GM21381 (cell line): ENCODE measurements around the gene NTF4.
"Not testable (repeated sequence)": the region's sequence is repeated elsewhere in the genome, so short reads cannot be mapped to it uniquely, and the experiment has no call there.

ENCODE experiments used
- ATAC-seq: cut with Tn5 transposase; IDR thresholded peaks from one replicate; pipeline ENCODE4 v1.9.1; 2021; ENCODE audit warnings: mild to moderate bottlenecking, moderate library complexity; ENCODE audit not compliant: unreplicated experiment

NTF4 gene

DNA sequence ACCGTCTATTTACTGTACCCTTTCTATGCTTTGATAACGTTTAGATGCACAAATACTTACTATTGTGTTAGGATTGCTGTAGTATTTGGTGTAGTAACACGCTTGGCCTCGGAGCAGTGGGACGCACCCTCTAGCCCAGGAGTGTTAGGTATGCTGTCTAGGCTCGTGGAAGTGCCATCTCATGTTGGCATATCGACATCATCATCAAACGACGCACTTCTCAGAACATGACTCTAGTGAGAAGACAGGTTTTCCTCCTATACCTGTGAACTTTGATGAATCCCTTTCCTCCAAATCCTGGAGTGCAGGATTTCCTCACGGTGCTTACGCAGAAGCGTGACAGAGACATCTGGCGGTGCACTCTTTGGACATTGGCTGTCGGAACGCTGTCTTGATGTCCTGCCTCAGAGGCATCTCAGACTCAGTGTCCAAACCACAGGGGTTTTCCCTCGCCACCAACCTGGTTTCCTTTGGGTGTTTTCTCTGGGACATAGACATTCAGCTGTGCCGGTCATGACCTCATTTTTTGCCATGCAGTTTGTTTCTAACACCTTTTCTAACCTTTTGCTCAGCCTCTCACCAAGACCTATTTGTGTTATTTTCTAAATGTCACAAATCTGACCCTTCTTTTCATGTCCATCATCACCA is 26.9 kb upstream of the NTF4 start:
- no peak for ATAC-seq

DNA sequence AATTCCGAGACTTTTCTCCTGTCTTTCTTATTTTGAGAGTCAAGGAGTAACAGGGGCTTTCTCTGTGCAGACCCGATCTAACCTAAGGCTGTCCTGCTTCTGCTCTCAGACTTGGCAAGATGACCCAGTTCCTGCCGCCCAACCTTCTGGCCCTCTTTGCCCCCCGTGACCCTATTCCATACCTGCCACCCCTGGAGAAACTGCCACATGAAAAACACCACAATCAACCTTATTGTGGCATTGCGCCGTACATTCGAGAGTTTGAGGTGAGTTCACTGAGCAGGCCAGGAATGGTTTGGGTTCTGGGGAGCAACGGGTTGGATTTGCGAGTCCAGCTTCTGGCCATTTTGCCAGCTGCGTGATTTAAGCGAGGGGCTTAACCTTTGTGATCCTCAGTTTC is 21.7 kb upstream of the NTF4 start:
- no peak for ATAC-seq

DNA sequence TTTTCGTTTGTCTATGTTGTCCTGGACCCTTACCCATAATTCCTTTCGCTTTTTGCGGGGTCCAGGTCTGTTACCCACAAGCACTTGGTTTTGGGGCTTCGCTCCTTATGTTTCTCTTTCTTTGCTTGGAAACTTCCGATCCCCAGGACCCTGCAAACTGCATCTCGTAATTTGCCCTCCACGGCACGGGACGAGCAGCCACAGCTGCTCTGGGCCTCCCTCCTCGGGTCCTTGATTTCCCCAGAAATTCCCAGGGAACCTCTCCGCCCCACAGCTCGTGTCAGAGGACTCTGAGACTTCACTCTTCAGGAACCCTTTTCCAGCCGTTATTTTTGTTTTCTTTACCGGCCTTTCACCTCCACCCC is 21.2 kb upstream of the NTF4 start:
- no peak for ATAC-seq

DNA sequence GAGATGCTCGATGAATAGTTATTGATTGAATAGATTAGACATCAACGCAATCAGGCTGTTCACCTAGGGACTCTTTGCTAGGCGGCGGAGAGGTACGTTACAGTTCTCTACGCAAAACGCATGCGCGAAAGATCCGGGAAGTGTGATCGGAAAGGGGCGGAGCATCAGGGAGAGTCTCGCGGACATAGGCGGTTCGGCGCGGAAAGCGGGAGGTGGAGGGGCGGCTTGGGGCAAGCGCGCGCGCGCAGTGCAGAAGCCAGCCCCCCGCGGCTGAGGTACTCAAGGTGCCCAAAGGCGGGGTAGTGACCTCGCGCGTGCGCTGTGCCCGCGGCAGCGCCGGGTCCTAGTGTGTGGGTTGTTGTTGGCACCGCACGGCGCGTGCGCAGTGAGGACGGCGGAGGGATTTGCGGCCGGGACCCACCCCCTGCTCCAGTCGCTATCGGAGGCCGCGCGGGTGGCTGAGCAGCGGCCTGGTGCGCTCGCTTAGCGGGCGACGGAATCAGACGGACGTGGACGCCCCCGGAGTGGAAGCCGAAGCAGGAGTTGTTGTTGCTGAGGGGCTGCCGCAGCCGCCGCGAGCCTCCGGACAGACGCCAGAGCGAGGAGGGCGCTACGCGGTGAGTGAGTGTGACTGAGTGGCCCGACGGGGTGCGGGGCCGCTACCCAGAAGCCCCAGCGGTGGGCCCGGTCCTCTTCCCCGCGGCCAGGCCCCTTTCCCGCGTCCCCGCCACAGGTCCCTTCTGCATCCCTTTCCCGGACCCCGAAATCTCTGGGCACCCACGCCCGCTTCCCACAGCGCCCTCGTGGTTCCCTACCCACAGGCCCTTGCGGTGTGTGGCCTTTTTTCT is 20.6 kb upstream of the NTF4 start, which contains the start of gene SNRNP70:
Gene SNRNP70, plus strand, starts transcription at position 432 of the 848 bp plus-strand sequence. CDS start 964 bp downstream, outside the sequence.
- peak; percentile 89 for ATAC-seq

DNA sequence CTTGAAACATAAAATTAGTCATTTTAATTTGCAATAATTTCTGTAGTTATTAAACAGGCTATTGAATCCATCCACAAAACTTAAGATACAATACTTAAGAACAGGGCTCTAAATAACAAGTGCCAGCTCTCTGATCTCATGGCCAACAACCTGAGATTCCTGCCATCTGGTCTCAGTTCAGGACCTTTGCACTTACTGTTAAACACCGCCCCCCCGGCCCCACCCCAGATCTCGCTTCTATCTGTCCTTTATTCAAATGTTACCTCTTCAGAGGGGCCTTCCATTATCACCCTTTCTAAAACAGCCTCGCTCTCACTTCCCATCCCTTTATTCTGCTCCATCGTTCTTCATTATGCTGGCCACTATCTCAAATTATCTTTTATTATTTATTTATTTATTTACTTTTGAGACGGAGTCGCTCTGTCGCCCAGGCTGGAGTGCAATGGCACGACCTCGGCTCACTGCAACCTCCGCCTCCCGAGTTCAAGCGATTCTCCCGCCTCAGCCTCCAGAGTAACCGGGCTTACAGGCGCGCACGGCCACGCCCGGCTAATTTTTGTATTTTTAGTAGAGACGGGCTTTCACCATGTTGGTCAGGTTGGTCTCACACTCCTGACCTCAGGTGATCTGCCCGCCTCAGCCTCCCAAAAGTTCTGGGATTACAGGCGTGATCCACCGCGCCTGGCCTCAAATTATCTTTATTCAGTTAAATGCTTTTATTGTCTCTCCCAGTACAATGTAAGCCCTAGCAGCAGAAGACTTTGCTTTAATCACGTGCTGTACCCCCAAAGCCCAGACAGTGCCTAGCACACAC is 19.8 kb upstream of the NTF4 start:
- ATAC-seq: no peak

DNA sequence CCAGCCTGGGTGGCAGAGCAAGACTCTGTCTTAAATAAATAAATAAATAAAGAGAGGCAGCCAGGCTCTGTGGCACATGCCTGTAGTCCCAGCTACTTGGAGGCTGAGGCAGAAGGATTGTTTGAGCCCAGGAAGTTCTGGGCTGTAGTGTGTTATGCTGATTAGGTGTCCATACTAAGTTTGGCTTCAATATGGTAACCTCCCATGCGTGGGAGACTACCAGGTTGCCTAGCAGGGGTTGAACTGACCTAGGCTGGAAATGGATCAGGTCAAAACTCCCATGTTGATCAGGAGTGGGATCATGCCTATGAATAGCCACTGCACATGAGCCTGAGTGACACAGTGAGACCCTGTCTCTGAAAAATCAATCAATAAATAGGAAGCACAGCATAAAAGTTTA is 16.7 kb upstream of the NTF4 start:
- ATAC-seq: no peak

DNA sequence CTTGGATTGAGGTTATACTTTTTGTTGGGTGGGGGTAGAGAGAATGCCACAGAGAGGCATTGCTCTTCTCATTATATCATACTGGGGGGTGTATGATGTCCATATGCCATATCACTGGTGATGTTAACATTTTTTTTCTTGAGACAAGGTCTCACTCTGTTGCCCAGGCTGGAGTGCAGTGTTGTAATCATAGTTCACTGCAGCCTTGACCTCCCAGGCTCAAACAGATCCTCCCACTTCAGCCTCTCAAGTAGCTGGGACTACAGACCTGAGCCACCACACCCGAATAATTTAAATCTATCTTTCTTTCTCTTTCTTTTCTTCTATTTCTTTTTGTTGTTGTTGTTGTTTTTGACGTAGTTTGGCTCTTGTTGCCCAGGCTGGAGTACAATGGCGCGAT is 15.8 kb upstream of the NTF4 start:
- ATAC-seq: no peak

DNA sequence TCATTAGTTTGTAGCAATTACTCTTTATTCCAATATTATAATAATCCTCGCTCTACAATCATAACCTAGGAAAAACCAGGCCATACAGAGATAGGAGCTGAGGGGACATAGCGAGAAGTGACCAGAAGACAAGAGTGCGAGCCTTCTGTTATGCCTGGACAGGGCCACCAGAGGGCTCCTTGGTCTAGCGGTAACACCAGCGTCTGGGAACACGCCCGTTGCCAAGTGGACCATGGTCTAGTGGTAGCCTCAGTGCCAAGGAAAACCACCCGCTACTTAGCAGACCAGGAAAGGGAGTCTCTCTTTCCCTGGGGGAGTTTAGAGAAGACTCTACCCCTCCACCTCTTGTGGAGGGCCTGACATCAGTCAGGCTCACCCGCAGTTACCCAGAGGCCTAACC is 10.3 kb upstream of the NTF4 start:
- ATAC-seq: not testable (repeated sequence)

DNA sequence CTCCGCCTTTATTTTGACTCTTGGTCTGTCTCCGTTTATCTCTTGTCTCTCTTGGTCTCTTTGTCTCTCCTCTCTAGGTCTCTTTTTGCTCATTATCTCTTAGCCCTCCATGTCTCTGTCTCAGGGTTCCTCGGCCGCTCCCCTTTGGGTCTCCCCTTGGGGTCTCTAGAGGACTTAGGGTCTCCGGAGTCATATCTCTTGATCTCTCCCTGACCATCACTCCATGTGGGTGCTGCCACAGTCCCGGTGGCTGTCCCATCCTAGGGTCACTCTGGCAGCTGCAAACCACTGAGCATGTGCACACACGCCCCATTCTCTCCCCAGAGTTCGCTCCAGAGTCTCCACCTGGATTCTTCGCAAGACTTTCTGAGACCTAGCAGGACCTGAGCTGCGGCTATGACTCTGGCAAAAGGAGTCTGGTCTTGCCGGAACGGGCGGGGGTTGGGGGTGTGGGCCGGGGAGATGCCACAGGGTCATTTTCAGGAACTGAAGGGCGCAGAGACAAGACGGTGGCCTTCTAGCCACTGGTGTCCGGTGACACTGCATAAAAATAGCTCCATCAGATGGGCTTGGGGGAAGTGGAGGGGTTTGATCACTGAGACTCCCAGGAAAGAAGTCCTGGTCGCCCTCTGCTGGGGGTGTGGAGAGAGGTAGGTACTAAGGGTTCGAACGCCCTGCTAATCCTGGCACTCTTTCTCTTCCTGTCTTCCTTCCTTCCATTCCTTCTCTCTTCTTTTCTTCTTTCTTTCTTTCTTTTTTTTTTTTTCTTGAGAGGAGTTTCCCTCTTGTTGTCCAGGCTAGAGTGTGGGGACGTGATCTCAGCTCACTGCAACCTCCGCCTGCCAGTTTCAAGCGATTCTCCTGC is 9.1 kb upstream of the NTF4 start:
- no peak for ATAC-seq

DNA sequence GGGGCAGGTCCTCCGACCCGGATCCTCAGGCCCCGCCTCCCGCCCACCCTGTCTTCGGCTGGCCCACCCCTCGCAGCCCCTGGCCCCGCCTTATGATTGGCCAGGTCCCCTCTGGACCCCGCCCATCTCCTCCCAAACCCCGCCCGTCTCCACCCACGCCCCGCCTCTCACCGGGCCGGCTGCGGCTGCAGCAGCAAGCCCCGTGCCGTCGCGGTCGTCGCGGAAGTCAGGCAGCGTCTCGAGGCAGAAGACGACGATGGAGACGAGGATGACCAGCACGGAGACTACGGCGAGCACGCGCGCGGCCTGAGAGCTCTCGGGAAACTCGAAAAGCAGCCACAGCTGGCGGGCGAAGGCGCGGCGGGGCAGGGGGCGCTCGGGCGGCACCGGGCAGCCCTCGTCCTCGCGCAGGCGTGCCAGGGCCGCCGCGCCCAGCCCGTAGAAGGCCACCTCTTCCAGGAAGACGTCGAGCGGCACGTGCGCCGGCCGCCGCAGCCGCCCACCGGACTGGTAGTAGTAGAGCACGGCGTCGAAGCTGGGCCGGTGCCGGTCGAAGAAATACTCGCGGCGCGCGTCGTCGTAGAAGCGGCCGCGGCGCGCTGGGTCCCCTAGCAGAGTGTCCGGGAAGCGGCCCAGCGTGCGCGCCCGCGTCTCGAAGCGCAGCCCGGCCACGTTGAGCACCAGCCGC is 7.4 kb upstream of the NTF4 start:
- no peak for ATAC-seq

DNA sequence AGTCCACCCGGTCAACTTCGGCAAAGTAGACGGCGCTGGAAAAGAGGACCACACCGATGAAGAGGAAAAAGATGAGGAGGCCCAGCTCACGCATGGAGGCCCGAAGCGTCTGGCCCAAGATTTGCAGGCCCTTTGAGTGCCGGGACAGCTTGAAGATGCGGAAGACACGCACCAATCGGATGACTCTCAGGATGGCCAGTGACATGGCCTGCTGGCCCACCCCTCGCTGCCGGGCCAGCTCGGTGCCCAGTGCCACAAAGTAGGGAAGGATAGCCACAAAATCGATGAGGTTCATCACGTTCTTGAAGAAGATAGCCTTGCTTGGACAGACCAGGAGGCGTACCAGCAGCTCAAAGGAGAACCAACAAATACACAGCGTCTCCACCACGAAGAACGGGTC is 5.8 kb upstream of the NTF4 start:
- ATAC-seq: no peak

DNA sequence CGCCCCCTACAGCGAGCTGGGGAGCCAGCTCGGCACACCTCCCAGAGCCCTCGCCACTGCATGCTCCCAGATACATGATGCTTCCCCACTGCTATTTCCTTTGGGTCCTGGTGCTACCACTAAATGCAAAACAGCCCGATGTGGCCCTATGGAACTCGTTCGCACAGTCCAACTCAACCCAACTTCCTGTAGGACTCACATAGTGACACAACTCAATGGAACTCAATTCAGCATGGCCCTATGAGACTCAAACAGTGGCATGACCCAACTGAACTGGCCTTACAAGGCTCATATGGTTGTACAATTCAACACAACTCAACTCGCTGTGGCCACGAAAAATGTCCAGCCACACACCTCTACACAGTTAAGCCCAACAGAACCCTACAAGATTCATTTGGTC is 4.4 kb upstream of the NTF4 start:
- no peak for ATAC-seq

DNA sequence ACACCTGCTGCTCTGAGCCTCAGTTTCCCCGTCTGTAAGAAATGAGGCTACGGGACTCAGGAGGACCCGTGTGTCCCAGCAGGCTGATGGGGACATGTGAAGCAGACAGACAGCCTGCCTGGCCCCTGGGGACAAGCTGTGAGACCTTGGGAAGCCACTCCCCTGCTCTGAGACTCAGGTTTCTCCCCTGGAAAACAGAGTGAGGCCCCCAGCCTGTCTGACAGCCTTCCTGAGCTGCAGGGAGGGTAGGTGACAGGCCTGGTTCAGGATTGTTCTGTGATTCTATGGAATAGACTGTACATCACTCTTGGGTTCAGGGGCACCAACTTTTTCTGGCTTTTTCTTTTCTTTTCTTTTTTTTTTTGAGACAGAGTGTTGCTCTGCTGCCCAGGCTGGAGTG is 2.9 kb upstream of the NTF4 start:
- no peak for ATAC-seq

DNA sequence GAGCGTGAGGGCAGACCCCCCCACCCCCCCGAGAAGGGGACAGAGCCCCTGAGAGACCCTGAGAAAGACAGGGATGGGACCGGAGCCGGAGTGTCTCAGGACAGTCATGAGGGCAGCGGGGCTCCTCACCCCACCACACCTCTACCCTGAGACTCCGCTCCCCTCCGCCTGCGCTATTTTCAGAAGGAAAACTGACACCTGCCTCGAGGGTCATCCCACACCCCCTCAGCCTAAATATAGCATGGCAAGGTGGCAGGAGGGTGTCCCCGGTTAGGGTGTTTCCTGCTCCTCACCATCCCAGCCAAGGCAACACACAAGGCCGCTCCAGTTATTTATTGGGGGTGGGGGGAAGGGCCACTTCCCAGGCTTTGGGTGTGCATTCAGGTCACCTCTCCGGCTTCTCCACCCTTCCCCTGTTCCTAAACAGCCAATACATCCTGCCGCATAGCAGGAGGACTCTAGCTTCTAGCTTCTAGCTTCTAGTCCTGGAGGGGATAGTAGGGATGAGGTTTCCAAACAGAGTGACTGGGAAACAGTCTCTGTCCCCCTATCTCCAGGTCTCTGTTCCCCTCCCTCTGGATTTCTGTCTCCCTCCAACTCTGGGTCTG is 1.4 kb upstream of the NTF4 start:
- ATAC-seq: no peak

DNA sequence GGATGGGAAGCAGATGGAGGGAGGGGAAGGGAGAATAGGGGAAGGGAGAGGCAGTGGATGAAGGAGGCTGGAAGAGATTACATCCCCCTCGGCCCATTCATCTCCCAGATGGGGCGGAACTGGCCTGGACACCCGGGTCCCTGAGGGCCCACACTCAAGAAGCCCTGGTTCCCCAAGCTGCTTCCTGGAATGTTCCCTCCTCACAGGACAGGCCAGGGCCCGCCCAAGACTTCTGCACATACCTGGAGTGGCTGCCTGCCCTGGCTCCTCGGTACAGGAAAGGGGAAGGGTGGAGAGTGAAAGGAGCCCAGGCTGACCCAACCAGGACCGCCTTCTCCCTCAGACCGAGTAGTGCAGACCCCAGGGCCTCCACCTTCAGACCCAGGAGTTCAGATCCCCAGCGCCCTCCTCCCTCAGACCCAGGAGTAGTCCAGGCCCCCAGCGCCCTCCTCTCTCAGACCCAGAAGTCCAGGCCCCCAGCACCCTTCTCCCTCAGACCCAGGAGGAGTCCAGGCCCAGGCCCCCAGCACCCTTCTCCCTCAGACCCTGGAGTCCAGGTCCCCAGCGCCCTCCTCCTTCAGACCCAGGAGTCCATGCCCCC is 489 bp downstream of the NTF4 start:
- no peak for ATAC-seq

DNA sequence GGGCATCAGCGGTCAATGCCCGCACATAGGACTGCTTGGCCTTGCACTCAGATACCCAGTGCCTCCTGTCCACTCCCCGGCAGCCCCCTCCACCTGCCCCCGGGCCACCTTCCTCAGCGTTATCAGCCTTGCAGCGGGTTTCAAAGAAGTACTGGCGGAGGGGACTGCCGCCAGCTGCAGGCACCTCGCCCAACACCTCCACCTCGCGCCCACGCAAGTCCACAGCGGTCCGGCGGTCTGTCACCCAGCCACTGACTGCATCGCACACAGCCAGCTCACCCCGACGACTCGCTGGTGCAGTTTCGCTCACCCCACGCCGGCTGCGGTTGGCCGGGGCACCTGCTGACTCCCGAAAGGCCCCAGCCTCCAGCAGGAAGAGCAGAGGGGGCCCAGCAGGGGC is 3.2 kb downstream of the NTF4 start:
- ATAC-seq: no peak

DNA sequence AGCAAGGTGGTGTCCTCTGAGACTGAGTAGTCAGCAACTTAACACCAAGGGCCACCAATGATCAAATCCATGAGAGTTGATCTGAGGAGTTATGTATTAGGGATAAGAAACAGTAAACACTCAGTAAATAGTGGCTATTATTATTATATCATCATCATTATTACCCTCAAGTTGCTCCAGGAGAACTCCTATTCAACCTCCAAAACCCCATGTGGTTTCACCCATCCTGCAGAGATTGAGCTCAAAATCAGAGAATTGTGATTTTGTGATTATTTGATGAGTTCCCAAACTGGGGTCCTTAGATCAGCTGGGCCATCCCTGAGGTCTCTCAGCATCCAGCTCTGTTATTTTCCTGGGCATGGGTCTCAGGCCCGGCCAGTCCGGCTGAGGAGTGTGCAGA is 3.6 kb downstream of the NTF4 start:
- no peak for ATAC-seq

DNA sequence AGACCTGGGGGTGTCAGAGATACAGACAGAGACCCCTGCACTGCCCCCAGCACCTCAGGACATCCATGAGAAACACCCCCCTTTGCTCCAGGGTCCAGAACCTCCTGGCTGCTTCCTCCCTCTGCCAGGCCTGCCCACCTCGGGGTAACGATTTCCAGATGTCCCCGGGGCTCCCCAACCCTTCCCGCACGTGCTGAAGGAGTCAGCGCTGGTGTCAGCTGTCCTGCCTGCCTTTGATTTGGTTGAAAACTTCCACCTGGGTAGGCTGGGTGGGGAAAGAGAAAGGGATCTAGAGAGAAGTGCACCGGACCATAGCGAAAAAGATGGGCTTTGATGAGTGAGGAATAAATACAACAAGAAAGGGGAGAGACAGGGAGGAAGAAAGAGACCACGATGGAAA is 5.6 kb downstream of the NTF4 start:
- no peak for ATAC-seq

DNA sequence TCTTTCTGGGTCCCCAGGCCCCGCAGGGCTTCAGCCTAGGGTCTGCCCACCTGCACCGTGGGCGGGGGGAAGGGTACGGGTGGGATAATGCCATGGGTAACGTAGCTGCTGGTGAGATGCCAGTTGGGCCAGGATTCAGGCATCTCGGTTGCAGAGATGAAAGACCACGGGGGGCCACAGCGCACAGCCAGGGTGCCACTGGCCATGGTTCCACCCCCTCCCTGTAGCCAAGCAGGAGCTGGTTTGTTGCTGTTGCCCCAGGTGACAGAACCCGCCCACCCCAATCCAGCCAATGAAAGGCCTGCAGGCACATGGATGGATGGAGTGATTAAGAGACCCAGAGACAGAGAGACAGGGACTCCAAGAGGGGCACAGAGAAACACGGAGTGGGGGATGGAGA is 6.1 kb downstream of the NTF4 start:
- ATAC-seq: no peak
